Subcutaneous abdominal adipose tissue (tissue), 5 donors: ENCODE data around the gene HECTD3.

Experiments
- H3K27ac ChIP-seq: one replicate; pipeline ENCODE4 v1.7.0; 2013; ENCODE audit warnings: low read depth, mild to moderate bottlenecking, inconsistent platforms, low read length, moderate library complexity
- H3K27me3 ChIP-seq, 5 donors: one replicate each; pipeline ENCODE4 v1.7.0; 2013; ENCODE audit warnings: low read length in 5 of 5, inconsistent platforms in 1 of 5; ENCODE audit not compliant: control insufficient read depth in 5 of 5, insufficient read depth in 4 of 5
- H3K36me3 ChIP-seq, 5 donors: one replicate each; pipeline ENCODE4 v1.7.0; 2013; ENCODE audit warnings: low read length in 5 of 5; ENCODE audit not compliant: control insufficient read depth in 5 of 5, insufficient read depth in 5 of 5
- H3K4me1 ChIP-seq, 5 donors: one replicate each; pipeline ENCODE4 v1.7.0; 2013; ENCODE audit warnings: low read length in 5 of 5, mild to moderate bottlenecking in 3 of 5, moderate library complexity in 1 of 5; ENCODE audit not compliant: control insufficient read depth in 5 of 5, insufficient read depth in 5 of 5
- H3K4me3 ChIP-seq, 5 donors: one replicate each; pipeline ENCODE4 v1.7.0; 2013; ENCODE audit warnings: low read length in 5 of 5, low read depth in 1 of 5
- H3K9ac ChIP-seq, 5 donors: one replicate each; pipeline ENCODE4 v1.7.0; 2013; ENCODE audit warnings: low read length in 5 of 5, mild to moderate bottlenecking in 4 of 5, moderate library complexity in 3 of 5
- H3K9me3 ChIP-seq, 5 donors: one replicate each; pipeline ENCODE4 v1.7.0; 2013; ENCODE audit warnings: low read length in 5 of 5; ENCODE audit not compliant: control insufficient read depth in 5 of 5
- donor health status: healthy.
- donor health status: healthy.
- donor health status: healthy.
- donor health status: healthy.
- donor health status: healthy.

HECTD3 gene

DNA sequence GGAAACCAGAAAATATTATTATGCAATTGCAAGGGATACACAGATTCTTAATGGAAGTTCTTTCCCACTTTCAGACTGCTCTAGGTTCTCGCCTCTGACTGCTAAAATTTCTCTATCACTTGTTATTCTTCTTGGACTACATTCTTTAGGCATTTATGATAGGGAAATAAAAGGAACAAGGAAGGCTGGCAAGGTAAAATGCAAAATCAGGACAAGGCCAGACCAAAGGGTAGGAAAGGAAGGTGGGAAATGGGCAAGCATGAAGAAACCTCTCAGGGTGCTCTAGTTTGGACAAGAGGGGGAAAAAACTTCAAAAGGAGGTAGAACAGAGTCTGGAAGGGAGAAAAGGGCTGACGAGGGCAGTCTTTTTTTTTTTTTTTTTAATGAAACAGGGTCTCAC lies 27.1 kb upstream of the HECTD3 start:
- Histone ChIP-seq H3K36me3 (peaks cover 0 to 4% (median 0%) of the 10 kb centered on the region in 5 donors), H3K4me3 (no peak overlapping the region), H3K27ac (no peak overlapping the region), H3K9ac (no peak overlapping the region), H3K9me3 (no peaks in the 10 kb centered on the region), H3K4me1 (no peaks in the 10 kb centered on the region), H3K27me3 (no peaks in the 10 kb centered on the region)

DNA sequence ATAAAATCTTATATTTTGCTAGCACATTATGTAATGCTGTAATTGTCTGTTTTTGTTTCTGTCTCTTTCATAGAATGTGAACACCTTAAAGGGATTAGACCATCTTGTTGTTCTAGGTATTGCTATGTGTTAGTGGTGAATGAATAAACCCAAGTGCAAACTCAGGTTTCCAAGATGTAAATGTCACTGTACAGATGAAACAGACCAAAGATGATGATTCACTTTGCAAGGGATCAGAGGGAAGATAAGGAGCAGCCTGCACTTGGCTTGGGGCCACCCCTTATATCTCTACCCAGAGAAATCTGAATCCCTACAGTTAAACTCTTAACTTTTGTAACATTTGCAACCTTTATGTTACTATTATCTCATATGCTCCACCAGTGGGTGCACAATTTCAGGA lies 26.3 kb upstream of the HECTD3 start:
- Histone ChIP-seq H3K9me3 (no peaks in the 10 kb centered on the region), H3K9ac (no peak overlapping the region), H3K27ac (no peak overlapping the region), H3K27me3 (no peaks in the 10 kb centered on the region), H3K4me1 (no peaks in the 10 kb centered on the region), H3K4me3 (no peak overlapping the region), H3K36me3 (peaks cover 0 to 4% (median 0%) of the 10 kb centered on the region in 5 donors)

DNA sequence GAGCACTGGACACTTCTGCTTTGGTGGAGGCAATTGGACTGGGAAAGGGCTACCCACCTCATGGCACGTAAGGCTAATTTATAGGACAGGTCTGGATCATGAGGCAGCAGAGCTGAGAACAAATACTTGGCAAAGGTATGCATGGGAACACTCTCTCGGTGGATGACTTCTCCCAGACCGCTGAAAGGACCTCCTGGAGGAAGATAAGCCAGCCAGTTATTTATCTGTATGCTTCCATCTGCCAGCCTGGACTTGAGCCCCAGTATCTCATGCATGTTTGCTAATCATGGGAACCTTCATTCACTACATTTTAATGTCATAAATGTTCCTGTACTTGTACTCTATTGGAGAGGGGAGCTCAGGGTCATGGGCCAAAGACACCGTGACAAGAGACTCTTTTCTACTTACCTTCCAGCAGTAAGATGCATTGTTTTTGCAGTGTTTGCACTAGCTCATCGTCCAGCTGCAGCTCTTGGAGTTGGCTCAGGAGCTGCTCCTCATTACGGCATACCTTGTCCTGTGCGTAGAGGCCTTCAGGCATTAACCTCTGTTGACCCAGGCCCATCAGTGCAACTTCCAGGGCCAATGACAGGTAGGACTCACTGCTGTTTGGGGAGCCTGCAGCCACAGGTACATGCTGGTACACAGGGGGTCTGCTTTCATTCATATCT lies 24.6 kb upstream of the HECTD3 start:
- Histone ChIP-seq H3K27me3 (no peaks in the 10 kb centered on the region), H3K9me3 (no peaks in the 10 kb centered on the region), H3K27ac (no peak overlapping the region), H3K36me3 (peaks cover 0 to 4% (median 0%) of the 10 kb centered on the region in 5 donors), H3K4me3 (no peak overlapping the region), H3K9ac (no peak overlapping the region), H3K4me1 (no peaks in the 10 kb centered on the region)

DNA sequence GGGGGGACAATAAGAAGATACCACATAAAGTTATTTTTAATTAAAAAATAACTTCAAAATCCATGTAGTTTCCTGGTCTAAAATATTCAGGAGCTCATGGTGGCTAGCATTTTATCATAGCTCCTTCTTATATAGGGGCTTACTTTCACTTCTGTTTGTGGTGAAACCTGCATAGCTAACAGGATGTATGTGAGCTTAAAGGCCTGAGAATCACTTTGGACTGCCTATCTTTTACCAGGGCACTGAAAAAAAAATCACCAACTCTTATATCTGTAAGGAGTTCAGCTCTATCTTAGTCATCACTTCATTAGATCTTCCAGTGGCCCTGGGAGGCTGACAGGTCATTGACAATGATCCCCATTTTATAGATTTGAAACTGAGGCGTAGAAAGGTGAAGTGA lies 22.2 kb upstream of the HECTD3 start:
- H3K4me1 ChIP-seq, result no peaks in the 10 kb centered on the region
- no peak overlapping the region for H3K27ac ChIP-seq
- H3K27me3 ChIP-seq, result no peaks in the 10 kb centered on the region
- H3K36me3 ChIP-seq, result peaks cover 0 to 4% (median 0%) of the 10 kb centered on the region in 5 donors
- H3K9ac ChIP-seq, result no peak overlapping the region
- H3K9me3 ChIP-seq, result no peaks in the 10 kb centered on the region
- H3K4me3 ChIP-seq, result no peak overlapping the region

DNA sequence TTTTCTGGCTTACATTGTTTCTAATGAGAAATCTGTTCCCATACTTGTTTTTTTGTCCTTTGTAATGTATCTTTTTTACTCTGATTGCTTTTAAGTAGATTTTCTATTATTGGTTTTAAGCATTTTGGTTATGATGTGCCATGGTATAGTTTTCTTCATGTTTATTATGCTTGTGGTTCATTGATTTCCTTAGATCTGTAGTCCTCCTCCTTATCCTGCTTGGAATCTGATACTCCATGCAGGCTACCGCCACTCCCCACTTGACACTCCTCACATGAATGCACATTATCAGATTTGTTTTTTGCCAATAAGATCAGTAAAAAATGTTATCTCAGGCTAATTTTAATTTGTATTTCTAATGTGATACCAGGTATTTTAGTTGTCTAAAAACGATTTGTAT lies 21.7 kb upstream of the HECTD3 start:
- Histone ChIP-seq H3K4me3 (no peak overlapping the region), H3K36me3 (peaks cover 0 to 4% (median 0%) of the 10 kb centered on the region in 5 donors), H3K4me1 (no peaks in the 10 kb centered on the region), H3K9ac (no peak overlapping the region), H3K27me3 (no peaks in the 10 kb centered on the region), H3K9me3 (no peaks in the 10 kb centered on the region), H3K27ac (no peak overlapping the region)

DNA sequence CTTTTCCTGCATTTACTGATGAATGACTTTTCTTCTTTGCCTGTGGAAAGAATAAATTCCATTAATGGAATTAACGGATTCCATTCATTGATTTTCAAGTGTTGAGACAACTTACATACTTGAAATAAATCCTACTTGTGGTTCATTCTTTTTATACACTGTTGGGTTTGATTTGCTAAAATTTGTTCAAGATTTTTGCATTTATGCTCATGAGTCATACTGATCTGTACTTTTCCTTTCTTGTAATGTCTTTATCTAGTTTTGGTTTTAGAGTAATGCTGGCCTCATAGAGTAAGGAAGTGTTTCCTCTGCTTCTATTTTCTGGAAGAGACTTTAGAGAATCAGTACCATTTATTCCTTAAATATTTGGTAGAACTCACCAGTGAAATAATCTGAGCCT lies 15.3 kb upstream of the HECTD3 start:
- H3K36me3 ChIP-seq, result no peaks in the 10 kb centered on the region
- no peak overlapping the region for H3K4me3 ChIP-seq
- no peaks in the 10 kb centered on the region for H3K4me1 ChIP-seq
- no peaks in the 10 kb centered on the region for H3K27me3 ChIP-seq
- no peak overlapping the region for H3K9ac ChIP-seq
- no peaks in the 10 kb centered on the region for H3K9me3 ChIP-seq
- H3K27ac ChIP-seq, result no peak overlapping the region

DNA sequence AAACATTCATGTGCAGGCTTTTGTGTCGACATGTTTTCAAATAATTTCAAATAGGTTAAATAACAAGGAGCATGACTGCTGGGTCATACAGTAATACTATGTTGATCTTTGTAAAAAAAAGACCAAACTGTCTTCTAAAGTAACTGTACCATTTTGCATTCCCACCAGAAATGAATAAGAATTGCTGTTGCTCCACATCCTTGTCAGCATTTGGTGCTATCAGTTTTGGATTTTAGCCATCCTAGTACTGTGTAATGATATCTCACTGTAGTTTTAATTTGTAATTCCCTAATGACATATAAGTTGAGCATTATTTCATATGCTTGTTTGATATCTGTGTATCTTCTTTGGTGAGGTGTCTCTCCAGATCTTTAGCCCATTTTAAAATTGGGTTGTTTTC lies 12.5 kb upstream of the HECTD3 start:
- no peaks in the 10 kb centered on the region for H3K27me3 ChIP-seq
- H3K4me3 ChIP-seq, result no peak overlapping the region
- no peaks in the 10 kb centered on the region for H3K9me3 ChIP-seq
- H3K36me3 ChIP-seq, result no peaks in the 10 kb centered on the region
- H3K4me1 ChIP-seq, result no peaks in the 10 kb centered on the region
- no peak overlapping the region for H3K9ac ChIP-seq
- H3K27ac ChIP-seq, result no peak overlapping the region

DNA sequence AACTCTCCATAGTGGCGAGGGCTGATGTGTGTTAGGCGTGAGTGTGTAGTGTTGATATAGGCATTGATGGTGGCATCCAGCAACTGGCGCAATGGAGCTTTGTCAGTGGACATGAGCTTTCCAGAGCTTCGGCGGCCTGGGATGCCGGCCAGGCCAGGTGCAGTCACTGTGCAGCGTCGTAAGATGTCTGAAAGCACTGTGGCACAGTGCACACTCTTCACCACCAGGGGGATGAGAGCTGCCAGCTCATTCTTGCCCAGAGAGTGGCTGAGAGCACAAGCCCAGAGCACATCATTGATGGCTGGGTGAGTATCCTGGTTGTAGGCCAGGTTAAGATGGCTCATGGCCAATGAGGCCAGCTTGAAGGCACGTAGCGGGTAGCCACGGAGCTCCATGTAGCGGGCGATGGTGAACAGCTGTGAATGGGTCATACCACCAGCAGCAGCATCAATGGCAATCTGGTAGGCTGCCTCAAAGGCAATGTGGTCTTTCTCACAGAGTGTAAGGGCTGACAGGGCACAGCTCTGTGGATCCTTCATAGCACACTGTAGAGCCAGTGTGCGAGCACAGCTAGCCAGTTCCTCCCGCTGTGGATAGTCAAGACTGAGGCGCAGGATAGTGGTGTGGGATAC lies 7.6 kb upstream of the HECTD3 start:
- Histone ChIP-seq H3K36me3 (peaks cover 4 to 16% (median 13%) of the 10 kb centered on the region in 5 donors), H3K4me1 (peaks cover 0 to 9% (median 7%) of the 10 kb centered on the region in 5 donors), H3K9me3 (no peaks in the 10 kb centered on the region), H3K27ac (no peak overlapping the region), H3K9ac (peak overlapping the region in 1 of 5 donors; percentile 31), H3K4me3 (no peak overlapping the region), H3K27me3 (no peaks in the 10 kb centered on the region)

DNA sequence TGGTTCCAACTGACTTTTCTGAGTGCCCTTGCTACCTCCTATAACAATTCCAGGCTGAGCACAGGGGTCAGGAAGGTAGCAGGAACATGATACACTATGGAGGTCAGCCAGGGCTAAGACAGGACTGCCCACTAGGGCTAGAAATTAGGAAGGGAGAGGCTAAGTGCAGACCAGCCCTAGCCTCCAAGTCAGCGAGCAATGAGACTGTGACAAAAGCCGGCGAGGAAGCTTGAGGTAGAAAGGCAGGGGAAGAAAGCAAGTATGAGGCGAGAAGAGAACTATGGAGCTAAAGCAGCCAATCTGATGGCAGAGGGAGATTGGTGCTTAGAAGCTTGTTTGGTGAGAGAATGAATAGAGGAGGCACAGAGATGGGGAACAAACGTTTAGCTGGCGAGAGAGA lies 5.6 kb upstream of the HECTD3 start:
- peaks cover under 1 to 26% (median 24%) of the 10 kb centered on the region in 5 donors for H3K4me1 ChIP-seq
- H3K9me3 ChIP-seq, result no peaks in the 10 kb centered on the region
- no peak overlapping the region for H3K4me3 ChIP-seq
- peaks cover 4 to 21% (median 13%) of the 10 kb centered on the region in 5 donors for H3K36me3 ChIP-seq
- H3K27me3 ChIP-seq, result no peaks in the 10 kb centered on the region
- no peak overlapping the region for H3K9ac ChIP-seq
- no peak overlapping the region for H3K27ac ChIP-seq

DNA sequence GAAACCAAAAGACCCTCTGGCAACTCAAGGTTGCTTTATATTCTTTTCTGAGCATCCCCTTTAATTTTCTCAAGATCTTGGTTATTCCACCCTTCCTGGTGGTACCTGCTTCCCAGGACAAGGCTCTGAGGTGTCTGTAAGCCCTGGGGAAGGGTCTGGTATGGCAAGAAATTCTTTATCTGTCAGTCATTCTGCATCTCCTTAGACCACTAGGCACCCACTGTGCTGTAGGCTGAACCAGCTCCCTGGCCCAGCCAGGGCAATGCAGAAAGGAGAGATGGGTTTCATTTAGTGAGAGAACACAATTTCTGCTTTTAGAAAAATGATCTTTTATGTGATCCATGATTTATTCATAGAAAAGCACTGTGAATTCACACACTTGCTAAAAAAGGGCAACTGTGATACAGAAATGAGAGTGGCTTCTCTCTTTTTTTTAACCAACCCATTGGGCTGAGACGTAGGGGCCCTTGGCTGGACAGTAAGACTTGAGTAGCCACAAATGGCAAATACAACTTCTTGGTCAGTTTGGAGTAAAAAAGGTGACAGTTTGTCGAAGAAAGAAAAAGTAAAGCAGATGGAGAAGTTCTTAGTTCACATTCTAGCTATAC lies 5.1 kb upstream of the HECTD3 start:
- no peak overlapping the region for H3K27ac ChIP-seq
- no peak overlapping the region for H3K9ac ChIP-seq
- no peak overlapping the region for H3K4me3 ChIP-seq
- H3K27me3 ChIP-seq, result no peaks in the 10 kb centered on the region
- H3K4me1 ChIP-seq, result peaks cover 5 to 32% (median 29%) of the 10 kb centered on the region in 5 donors
- peaks cover 4 to 21% (median 13%) of the 10 kb centered on the region in 5 donors for H3K36me3 ChIP-seq
- H3K9me3 ChIP-seq, result no peaks in the 10 kb centered on the region
